ENCODE measurements around the gene PTGER3.
"Not testable (repeated sequence)": the region's sequence is repeated elsewhere in the genome, so short reads cannot be mapped to it uniquely, and the experiment has no call there.

PTGER3 gene

DNA sequence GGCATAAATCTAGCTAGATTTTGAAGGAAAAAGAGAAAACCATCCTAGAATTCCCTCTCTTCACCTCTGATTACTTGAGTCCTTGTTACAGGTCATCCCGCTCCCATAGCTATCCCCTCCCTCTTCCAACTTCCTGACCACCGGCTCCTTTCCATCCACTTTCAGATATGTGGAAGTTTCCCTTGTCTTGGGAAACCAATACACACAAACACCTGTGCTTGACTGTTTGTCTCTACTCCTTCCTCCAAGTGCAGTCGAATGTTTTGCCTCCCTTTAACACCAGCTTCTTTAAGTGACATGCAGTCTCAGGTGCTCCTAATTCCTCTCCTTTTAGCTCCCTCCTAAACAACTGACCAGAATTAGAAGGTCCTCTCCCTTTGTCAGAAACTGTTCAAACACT, 70.0 kb downstream of the PTGER3 start:
- DNase-seq (no peak), ATAC-seq (replicated peaks) (no peak)
- H3K4me3 Mint-ChIP-seq: no peak overlapping the region
- H3K27ac Mint-ChIP-seq: no peak overlapping the region
- H3K4me1 Mint-ChIP-seq: peaks cover 3 to 9% of the 10 kb centered on the region in 2 donors
- peaks cover 14 to 24% of the 10 kb centered on the region in 2 donors for H3K27me3 Mint-ChIP-seq
- H3K36me3 Mint-ChIP-seq: no peaks in the 10 kb centered on the region
- no peaks in the 10 kb centered on the region for H3K9me3 Mint-ChIP-seq

DNA sequence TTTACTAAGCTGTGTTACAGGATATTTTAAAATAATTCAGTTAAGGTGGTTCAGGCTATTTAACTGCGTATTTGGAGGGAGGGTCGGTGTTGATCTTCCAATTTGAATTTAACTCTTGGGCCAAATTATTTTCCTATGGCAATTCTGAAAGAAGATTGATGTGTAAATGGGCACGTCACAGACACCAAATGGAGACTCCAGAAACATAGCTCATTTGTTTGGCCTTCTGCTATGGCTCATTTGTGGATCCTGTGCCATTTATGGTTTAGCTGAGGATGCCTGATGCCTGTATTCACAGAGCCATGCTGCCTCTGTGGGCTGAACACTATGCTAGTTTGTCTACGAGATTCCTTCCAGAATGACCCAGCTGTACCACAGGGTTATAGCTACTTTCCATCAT, 70.6 kb downstream of the PTGER3 start:
- H3K4me3 Mint-ChIP-seq: no peak overlapping the region
- ATAC-seq (replicated peaks) (no peak), DNase-seq (no peak)
- H3K27me3 Mint-ChIP-seq: peaks cover 12 to 22% of the 10 kb centered on the region in 2 donors
- H3K9me3 Mint-ChIP-seq: no peaks in the 10 kb centered on the region
- H3K27ac Mint-ChIP-seq: no peak overlapping the region
- no peaks in the 10 kb centered on the region for H3K36me3 Mint-ChIP-seq
- H3K4me1 Mint-ChIP-seq: peaks cover 3 to 9% of the 10 kb centered on the region in 2 donors

DNA sequence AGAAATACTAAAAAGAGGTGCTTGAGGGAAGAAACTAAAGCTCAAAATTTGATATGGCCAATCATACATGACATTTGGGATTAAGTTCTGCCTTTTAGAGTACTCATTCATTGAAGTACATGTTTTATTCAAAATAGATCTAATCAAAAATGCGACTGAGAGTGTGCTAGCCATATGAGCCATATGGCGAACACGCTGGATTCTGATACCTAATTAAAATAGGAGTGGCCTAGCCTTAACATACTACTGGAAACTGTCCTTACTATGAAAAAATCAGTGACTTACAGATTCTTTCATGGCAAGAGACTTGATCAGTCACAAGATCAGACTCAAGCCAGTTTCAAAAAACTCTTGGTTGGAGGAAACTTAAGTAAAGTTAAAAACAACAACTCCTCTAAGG, 73.9 kb downstream of the PTGER3 start:
- no peak overlapping the region for H3K4me3 Mint-ChIP-seq
- no peaks in the 10 kb centered on the region for H3K4me1 Mint-ChIP-seq
- no peaks in the 10 kb centered on the region for H3K36me3 Mint-ChIP-seq
- ATAC-seq (replicated peaks): no peak
- H3K9me3 Mint-ChIP-seq: no peaks in the 10 kb centered on the region
- DNase-seq: no peak
- peaks cover 4 to 14% of the 10 kb centered on the region in 2 donors for H3K27me3 Mint-ChIP-seq
- H3K27ac Mint-ChIP-seq: no peak overlapping the region

GRCh38 chr1:70970407-70970806, 77.2 kb downstream of the PTGER3 start:
- Mint-ChIP-seq H3K4me1 (no peaks in the 10 kb centered on the region), H3K9me3 (peaks cover 0 to 3% of the 10 kb centered on the region in 2 donors), H3K4me3 (no peak overlapping the region), H3K27ac (no peak overlapping the region), H3K27me3 (peaks cover 0 to 6% of the 10 kb centered on the region in 2 donors), H3K36me3 (no peaks in the 10 kb centered on the region)
- DNase-seq (no peak), ATAC-seq (replicated peaks) (no peak)

GRCh38 chr1:70966018-70966638, 81.5 kb downstream of the PTGER3 start:
- Mint-ChIP-seq H3K27ac (no peak overlapping the region), H3K27me3 (peaks cover 0 to 12% of the 10 kb centered on the region in 2 donors), H3K36me3 (no peaks in the 10 kb centered on the region), H3K9me3 (peaks cover 5 to 11% of the 10 kb centered on the region in 2 donors), H3K4me3 (no peak overlapping the region), H3K4me1 (no peaks in the 10 kb centered on the region)
- peak in 1 of 2 donors; percentile 33 for ATAC-seq (replicated peaks)
- no peak for DNase-seq

GRCh38 chr1:70963374-70963773, 84.2 kb downstream of the PTGER3 start:
- no peak overlapping the region for H3K27ac Mint-ChIP-seq
- no peaks in the 10 kb centered on the region for H3K36me3 Mint-ChIP-seq
- no peak overlapping the region for H3K4me3 Mint-ChIP-seq
- H3K9me3 Mint-ChIP-seq: peaks cover 5 to 11% of the 10 kb centered on the region in 2 donors
- ATAC-seq (replicated peaks) (no peak), DNase-seq (no peak)
- H3K27me3 Mint-ChIP-seq: peaks cover 0 to 12% of the 10 kb centered on the region in 2 donors
- no peaks in the 10 kb centered on the region for H3K4me1 Mint-ChIP-seq

- DNase-seq (no peak), ATAC-seq (replicated peaks) (no peak)
- H3K4me1 Mint-ChIP-seq: no peaks in the 10 kb centered on the region
- H3K9me3 Mint-ChIP-seq: peaks cover 5 to 9% of the 10 kb centered on the region in 2 donors
- H3K4me3 Mint-ChIP-seq: no peak overlapping the region
- no peaks in the 10 kb centered on the region for H3K36me3 Mint-ChIP-seq
- peaks cover 0 to 9% of the 10 kb centered on the region in 2 donors for H3K27me3 Mint-ChIP-seq
- no peak overlapping the region for H3K27ac Mint-ChIP-seq
Observed at GRCh38 chr1:70961374-70961975, 86.1 kb downstream of the PTGER3 start.

DNA sequence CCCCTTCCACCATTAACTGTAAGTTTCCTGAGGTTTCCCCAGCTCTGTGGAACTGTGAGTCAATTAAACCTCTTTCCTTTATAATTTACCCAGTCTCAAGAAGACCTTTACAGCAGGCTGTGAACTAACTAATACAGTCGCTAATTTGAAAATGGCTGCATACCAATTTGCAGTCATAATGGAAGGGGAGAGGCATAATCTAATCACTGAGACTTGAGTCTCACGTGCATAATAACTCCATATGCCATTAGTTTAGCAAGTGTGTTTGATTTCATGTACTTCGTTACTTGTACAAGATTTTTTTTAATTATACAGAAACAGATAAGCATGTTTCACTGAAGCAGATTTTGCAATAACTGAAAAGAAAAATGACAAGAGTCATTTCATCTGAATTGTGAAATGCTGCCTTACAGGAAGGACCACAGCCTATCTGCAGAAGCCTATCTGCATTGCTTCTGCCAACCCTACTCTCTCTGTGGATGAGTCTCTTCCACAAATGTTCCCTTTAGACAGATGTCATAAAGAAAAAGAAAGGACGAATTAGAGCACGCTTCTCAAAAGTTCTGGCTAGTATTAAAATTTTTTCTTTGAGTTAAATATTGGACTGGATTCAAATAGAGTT, 99.1 kb downstream of the PTGER3 start:
- no peak overlapping the region for H3K27ac Mint-ChIP-seq
- no peaks in the 10 kb centered on the region for H3K36me3 Mint-ChIP-seq
- ATAC-seq (replicated peaks) (no peak), DNase-seq (no peak)
- H3K4me3 Mint-ChIP-seq: no peak overlapping the region
- H3K9me3 Mint-ChIP-seq: peaks cover 0 to 4% of the 10 kb centered on the region in 2 donors
- no peaks in the 10 kb centered on the region for H3K4me1 Mint-ChIP-seq
- H3K27me3 Mint-ChIP-seq: no peaks in the 10 kb centered on the region

DNA sequence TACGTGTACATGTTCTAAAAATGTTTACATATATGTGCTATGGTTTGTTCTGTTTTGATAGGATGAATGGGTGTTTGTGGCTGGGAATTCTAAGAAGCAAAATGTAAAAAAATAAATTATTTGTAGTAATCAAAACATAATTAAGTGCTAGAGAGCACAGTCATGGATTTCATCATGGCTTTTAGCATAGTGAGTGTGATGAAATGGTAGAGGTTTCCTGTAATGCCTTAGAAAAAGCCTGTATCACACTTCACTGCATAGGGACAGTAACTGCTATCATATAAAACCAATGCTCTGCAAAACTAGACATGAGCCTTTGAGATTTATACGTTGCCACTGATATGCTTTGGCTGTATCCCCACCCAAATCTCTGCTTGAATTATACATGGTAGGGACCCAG, 99.8 kb downstream of the PTGER3 start:
- H3K4me1 Mint-ChIP-seq: no peaks in the 10 kb centered on the region
- H3K9me3 Mint-ChIP-seq: peaks cover 0 to 4% of the 10 kb centered on the region in 2 donors
- H3K27me3 Mint-ChIP-seq: no peaks in the 10 kb centered on the region
- no peak overlapping the region for H3K4me3 Mint-ChIP-seq
- no peaks in the 10 kb centered on the region for H3K36me3 Mint-ChIP-seq
- no peak overlapping the region for H3K27ac Mint-ChIP-seq
- no peak for ATAC-seq (replicated peaks)
- DNase-seq: no peak

DNA sequence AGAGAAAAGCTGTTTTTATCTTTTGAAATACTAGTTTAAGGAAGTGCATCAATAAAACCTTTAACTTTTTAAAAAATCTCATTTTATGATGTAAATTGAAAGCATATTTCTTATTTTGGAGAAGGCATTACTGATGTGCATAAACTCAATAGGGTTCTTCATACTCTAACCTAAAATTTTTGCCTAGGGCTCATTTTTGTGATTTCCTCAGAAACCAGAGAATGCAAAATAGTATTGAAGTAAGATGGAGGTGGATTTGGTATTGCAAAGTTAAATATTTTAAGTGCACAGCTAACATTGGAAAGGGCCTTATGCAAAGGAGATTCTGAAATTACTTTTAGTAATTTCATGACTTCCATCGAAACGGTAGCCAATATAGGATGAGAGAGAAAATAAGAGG, 101.9 kb downstream of the PTGER3 start:
- H3K36me3 Mint-ChIP-seq: no peaks in the 10 kb centered on the region

DNA sequence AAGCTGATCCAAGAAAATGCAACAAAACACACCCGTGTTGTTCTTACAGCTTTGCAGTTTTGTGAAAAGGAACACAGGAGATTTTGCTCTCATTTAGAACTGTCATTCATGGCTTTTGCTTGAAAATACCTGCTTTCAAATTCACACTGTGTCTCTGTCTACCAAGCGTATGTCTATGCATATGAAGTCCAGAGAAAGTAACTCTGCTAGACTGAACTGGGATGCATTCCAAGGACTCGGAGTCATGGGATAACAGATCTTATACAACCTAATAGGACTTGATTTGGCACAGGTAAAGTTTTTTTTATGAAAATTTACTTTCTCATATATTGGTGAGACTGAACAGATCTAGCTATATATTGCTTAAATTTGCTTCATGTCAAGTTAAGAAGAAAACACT, 102.4 kb downstream of the PTGER3 start:
- ATAC-seq (replicated peaks) (no peak), DNase-seq (no peak)
- Mint-ChIP-seq H3K27me3 (no peaks in the 10 kb centered on the region), H3K27ac (no peak overlapping the region), H3K4me1 (no peaks in the 10 kb centered on the region), H3K4me3 (no peak overlapping the region), H3K9me3 (peaks cover 0 to 5% of the 10 kb centered on the region in 2 donors), H3K36me3 (no peaks in the 10 kb centered on the region)

More for the DNA sequence above, 101.9 kb downstream of the PTGER3 start:
- Mint-ChIP-seq H3K9me3 (peaks cover 0 to 4% of the 10 kb centered on the region in 2 donors), H3K27me3 (no peaks in the 10 kb centered on the region), H3K4me1 (no peaks in the 10 kb centered on the region), H3K27ac (no peak overlapping the region), H3K4me3 (no peak overlapping the region)
- DNase-seq: no peak
- no peak for ATAC-seq (replicated peaks)

- ATAC-seq (replicated peaks) (no peak), DNase-seq (no peak)
- H3K36me3 Mint-ChIP-seq: no peaks in the 10 kb centered on the region
- H3K4me1 Mint-ChIP-seq: no peaks in the 10 kb centered on the region
- no peak overlapping the region for H3K27ac Mint-ChIP-seq
- H3K27me3 Mint-ChIP-seq: no peaks in the 10 kb centered on the region
- peaks cover 3 to 4% of the 10 kb centered on the region in 2 donors for H3K9me3 Mint-ChIP-seq
- no peak overlapping the region for H3K4me3 Mint-ChIP-seq
Observed at GRCh38 chr1:70941563-70941962, 106.1 kb downstream of the PTGER3 start.

GRCh38 chr1:70940398-70940797, 107.2 kb downstream of the PTGER3 start:
- not testable (repeated sequence) for ATAC-seq (replicated peaks); H3K27me3 Mint-ChIP-seq; H3K36me3 Mint-ChIP-seq; H3K4me1 Mint-ChIP-seq; DNase-seq; H3K9me3 Mint-ChIP-seq; H3K27ac Mint-ChIP-seq; H3K4me3 Mint-ChIP-seq

DNA sequence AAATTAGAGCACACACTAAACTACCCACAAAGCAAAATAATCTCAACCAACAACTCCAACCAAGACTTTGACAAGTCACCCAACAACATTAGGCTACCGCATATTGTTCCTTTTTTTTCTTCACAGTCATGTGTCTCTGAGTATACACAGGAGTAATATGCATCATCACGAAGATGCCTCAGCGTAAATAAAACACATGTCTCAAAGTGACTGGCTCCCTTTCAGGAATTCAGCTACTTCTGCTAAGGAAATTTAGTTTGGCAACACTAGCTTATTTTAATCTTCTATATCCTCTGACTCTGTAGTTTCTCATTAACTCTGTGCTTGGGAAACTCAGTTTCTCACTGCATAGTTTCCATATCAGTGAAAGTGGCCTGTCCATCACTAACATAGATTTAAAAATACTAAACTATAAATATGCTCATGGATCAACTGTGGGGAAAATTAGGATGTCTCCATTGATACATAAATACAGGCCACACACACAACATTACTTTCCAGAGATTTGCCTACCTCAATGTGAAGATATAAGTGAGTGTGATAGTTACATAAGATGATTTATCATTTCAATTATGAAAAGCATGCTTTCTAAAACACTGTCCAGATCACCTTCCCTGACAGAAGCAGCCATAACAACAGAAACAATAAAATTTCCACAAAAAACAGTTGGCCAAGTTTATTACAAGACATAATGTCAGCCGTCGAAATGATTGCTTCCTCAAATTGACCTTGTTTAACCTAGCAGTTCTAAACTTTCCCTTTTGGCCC, 113.2 kb downstream of the PTGER3 start:
- no peaks in the 10 kb centered on the region for H3K27me3 Mint-ChIP-seq
- H3K27ac Mint-ChIP-seq: no peak overlapping the region
- H3K4me3 Mint-ChIP-seq: no peak overlapping the region
- DNase-seq (no peak), ATAC-seq (replicated peaks) (no peak)
- no peaks in the 10 kb centered on the region for H3K4me1 Mint-ChIP-seq
- no peaks in the 10 kb centered on the region for H3K36me3 Mint-ChIP-seq
- H3K9me3 Mint-ChIP-seq: peaks cover 0 to 5% of the 10 kb centered on the region in 2 donors
